Epithelial cell of umbilical artery (primary cell): Measurements from ENCODE around the gene PRKCQ. TPM values are rescaled to one million over a fixed set of nuclear protein-coding genes. Genes with fewer than 3 reads are reported as not detected.

Source experiments
- total RNA-seq: library from RNA; depleted of rRNA; stranded (reverse); fragments of >200 nt; gene quantifications from 2 replicates; pipeline ENCODE4 v1.2.3, GENCODE V29; 2014

The PRKCQ gene
- 0.65 and 2.1 TPM in 2 replicates for total RNA-seq

DNA sequence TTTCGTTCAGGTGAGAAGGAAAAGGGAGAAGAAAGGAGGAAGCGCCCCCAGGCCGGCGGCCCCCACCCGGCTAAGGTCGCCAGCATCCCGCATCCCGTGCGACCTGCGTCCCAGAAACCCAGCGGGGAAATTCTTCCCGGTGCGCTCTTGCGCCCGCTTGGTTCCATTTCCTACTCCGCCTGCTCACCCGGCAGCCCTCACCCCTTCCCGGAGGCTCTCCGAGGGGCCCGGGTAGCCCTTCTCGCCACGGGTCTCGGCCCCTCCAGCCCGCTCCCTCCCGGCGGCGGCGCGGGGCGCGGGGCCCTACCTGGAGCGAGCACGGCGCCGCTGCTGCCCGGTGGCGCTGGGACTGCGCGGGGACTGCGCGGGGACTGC, at the start of gene PRKCQ:
PRKCQ (minus strand) TSS at position 373 of the 375 bp plus-strand sequence. CDS start 65,141 bp downstream, outside the sequence.

